H1 (cell line): ENCODE measurements around the gene NUP210L. TPM values are rescaled to one million over a fixed set of nuclear protein-coding genes. Genes with fewer than 3 reads are reported as not detected.

ENCODE experiments used
- CTCF ChIA-PET: fragments of 300-600 bp; sonication (Branson Sonifier 250); formaldehyde crosslinking; loops from one replicate; lab custom pipeline; 2021; ENCODE audit not compliant: partially characterized antibody; lab: Charles Lee
- POLR2A ChIA-PET: fragments of 300-600 bp; sonication (Branson Sonifier 250); formaldehyde crosslinking; loops from one replicate; lab custom pipeline; 2021; ENCODE audit warnings: inconsistent platforms; ENCODE audit not compliant: partially characterized antibody; lab: Charles Lee
- DNase-seq, 2 experiments: peaks; one replicate each; pipeline versions ENCODE4 v3.0.0 to v3.0.0-alpha.2; 2010 to 2022; ENCODE audit warnings: low spot score in 2 of 2, low read depth in 1 of 2, mixed read lengths in 1 of 2
- FAIRE-seq: peaks from 2 replicates; lab custom pipeline; 2011; peaks lifted over from hg19 to GRCh38; lab: Jason Lieb, UNC
- H2AFZ ChIP-seq: 2 replicates; pipeline ENCODE4 v1.8.1; 2012; ENCODE audit warnings: low read length, inconsistent platforms
- H2AK5ac ChIP-seq: 2 replicates; pipeline ENCODE4 v1.6.1; 2013; ENCODE audit warnings: low read depth, low read length
- H2BK120ac ChIP-seq: replicated peaks from 2 replicates; pipeline ENCODE3; 2013; ENCODE audit warnings: low read depth, low read length, inconsistent platforms
- H2BK12ac ChIP-seq: 2 replicates; pipeline ENCODE4 v1.6.1; 2013; ENCODE audit warnings: low read depth, low read length
- H2BK15ac ChIP-seq: 2 replicates; pipeline ENCODE4 v1.6.1; 2013; ENCODE audit warnings: low read length
- H2BK20ac ChIP-seq: 2 replicates; pipeline ENCODE4 v1.6.1; 2013; ENCODE audit warnings: low read length
- H2BK5ac ChIP-seq: 2 replicates; pipeline ENCODE4 v1.6.1; 2013; ENCODE audit warnings: low read depth, low read length
- H3K14ac ChIP-seq: 2 replicates; pipeline ENCODE4 v1.6.1; 2013; ENCODE audit warnings: inconsistent platforms; ENCODE audit not compliant: insufficient read length
- H3K18ac ChIP-seq: 2 replicates; pipeline ENCODE4 v1.6.1; 2013; ENCODE audit warnings: low read length; ENCODE audit errors: extremely low read depth
- H3K23ac ChIP-seq: 2 replicates; pipeline ENCODE4 v1.6.1; 2013; ENCODE audit warnings: inconsistent platforms; ENCODE audit not compliant: insufficient read length
- H3K23me2 ChIP-seq: 2 replicates; pipeline ENCODE4 v1.6.1; 2013; ENCODE audit warnings: low read depth, low read length
- H3K27ac ChIP-seq: 2 replicates; pipeline ENCODE4 v1.6.1; 2011; ENCODE audit warnings: low read depth, low read length, inconsistent platforms
- H3K27me3 ChIP-seq, 4 experiments: replicated peaks in 1 of 4; 1 replicate in 1 of 4; 2 replicates in 3 of 4; pipeline versions ENCODE4 v1.6.1 to v1.8.1; 2011 to 2013; ENCODE audit warnings: low read length in 3 of 4, mild to moderate bottlenecking in 3 of 4, inconsistent platforms in 2 of 4, mixed read lengths in 2 of 4, moderate library complexity in 1 of 4; ENCODE audit not compliant: control insufficient read depth in 3 of 4, insufficient read depth in 3 of 4; ENCODE audit errors: extremely low read depth in 1 of 4
- H3K36me3 ChIP-seq, 4 experiments: 2 replicates each; pipeline versions ENCODE4 v1.6.1 to v1.8.1; 2011 to 2013; ENCODE audit warnings: mild to moderate bottlenecking in 4 of 4, low read length in 3 of 4, moderate library complexity in 2 of 4, control low read depth in 1 of 4, inconsistent platforms in 1 of 4; ENCODE audit not compliant: insufficient read depth in 4 of 4, control insufficient read depth in 2 of 4
- H3K4ac ChIP-seq: replicated peaks from 2 replicates; pipeline ENCODE3; 2013; ENCODE audit warnings: low read length, low read depth, mixed read lengths, inconsistent platforms; ENCODE audit not compliant: insufficient read length
- H3K4me1 ChIP-seq, 4 experiments: replicated peaks in 1 of 4; 1 replicate in 1 of 4; 2 replicates in 3 of 4; pipeline versions ENCODE4 v1.6.1 to v1.8.1; 2011 to 2013; ENCODE audit warnings: low read length in 3 of 4, inconsistent platforms in 2 of 4, mixed read lengths in 1 of 4; ENCODE audit not compliant: insufficient read depth in 4 of 4, control insufficient read depth in 3 of 4
- H3K4me2 ChIP-seq, 2 experiments: 2 replicates each; pipeline versions ENCODE4 v1.6.1 to v1.8.1; 2011 to 2013; ENCODE audit warnings: low read depth in 2 of 2, low read length in 2 of 2, control low read depth in 1 of 2, inconsistent platforms in 1 of 2, mild to moderate bottlenecking in 1 of 2; ENCODE audit not compliant: insufficient read depth in 1 of 2
- H3K4me3 ChIP-seq, 4 experiments: fragments of 200-600, 300-600 bp in 1 of 4; sonication (generic), shearing (Covaris generic), sonication (Bioruptor Twin) in 1 of 4; 2 replicates each; pipeline versions ENCODE4 v1.5.1 to v1.8.1; 2011 to 2016; ENCODE audit warnings: low read length in 4 of 4, low read depth in 3 of 4, control low read depth in 2 of 4, inconsistent platforms in 2 of 4, mild to moderate bottlenecking in 2 of 4, mixed read lengths in 1 of 4, moderate library complexity in 1 of 4; ENCODE audit not compliant: insufficient read depth in 2 of 4; ENCODE audit errors: extremely low read depth in 1 of 4
- H3K56ac ChIP-seq: replicated peaks from 2 replicates; pipeline ENCODE3; 2013; ENCODE audit warnings: low read depth, mild to moderate bottlenecking, mixed read lengths, low read length, inconsistent platforms; ENCODE audit not compliant: insufficient read length
- H3K79me1 ChIP-seq: 2 replicates; pipeline ENCODE4 v1.6.1; 2013; ENCODE audit warnings: low read depth, low read length, control low read depth
- H3K79me2 ChIP-seq, 2 experiments: 2 replicates each; pipeline versions ENCODE4 v1.6.1 to v1.8.1; 2012 to 2013; ENCODE audit warnings: low read length in 2 of 2, mild to moderate bottlenecking in 2 of 2, inconsistent platforms in 1 of 2; ENCODE audit not compliant: insufficient read depth in 2 of 2, control insufficient read depth in 1 of 2
- H3K9ac ChIP-seq, 4 experiments: replicated peaks in 1 of 4; 1 replicate in 1 of 4; 2 replicates in 3 of 4; pipeline versions ENCODE4 v1.6.1 to v1.8.1; 2011 to 2013; ENCODE audit warnings: low read depth in 3 of 4, low read length in 3 of 4, control low read depth in 2 of 4, mild to moderate bottlenecking in 2 of 4, moderate library complexity in 2 of 4, inconsistent platforms in 1 of 4; ENCODE audit errors: extremely low read depth in 1 of 4
- H3K9me3 ChIP-seq, 2 experiments: 2 replicates each; pipeline versions ENCODE4 v1.6.1 to v1.8.1; 2012 to 2013; ENCODE audit warnings: mild to moderate bottlenecking in 2 of 2, moderate library complexity in 2 of 2, control low read depth in 1 of 2, inconsistent platforms in 1 of 2, low read depth in 1 of 2, low read length in 1 of 2, mixed read lengths in 1 of 2; ENCODE audit not compliant: insufficient read depth in 2 of 2
- H4K20me1 ChIP-seq, 2 experiments: replicated peaks in 1 of 2; 2 replicates each; pipeline versions ENCODE3 to v1.8.1; 2011 to 2013; ENCODE audit warnings: inconsistent platforms in 2 of 2, low read length in 2 of 2, mild to moderate bottlenecking in 1 of 2; ENCODE audit not compliant: insufficient read depth in 2 of 2, control insufficient read depth in 1 of 2
- H4K5ac ChIP-seq: 2 replicates; pipeline ENCODE4 v1.6.1; 2013; ENCODE audit warnings: low read length, low read depth, mixed read lengths, inconsistent platforms; ENCODE audit not compliant: insufficient read length
- H4K8ac ChIP-seq: 2 replicates; pipeline ENCODE4 v1.8.0; 2013; ENCODE audit warnings: mild to moderate bottlenecking, moderate library complexity, low read length, inconsistent platforms; ENCODE audit not compliant: insufficient read depth; ENCODE audit errors: extremely low read depth
- H4K91ac ChIP-seq: replicated peaks from 2 replicates; pipeline ENCODE3; 2013; ENCODE audit warnings: low read length, mixed read lengths, inconsistent platforms; ENCODE audit not compliant: insufficient read length
- JUN ChIP-seq: IDR thresholded peaks from 2 replicates; pipeline ENCODE4 v1.6.1; 2011; ENCODE audit warnings: low read depth, mild to moderate bottlenecking, improper control_type of control experiment, low read length
- NANOG ChIP-seq: IDR thresholded peaks from 2 replicates; pipeline ENCODE4 v1.6.1; 2011; ENCODE audit warnings: low read length, low read depth, mild to moderate bottlenecking, inconsistent platforms; ENCODE audit not compliant: insufficient read depth, poor library complexity, severe bottlenecking
- SAP30 ChIP-seq: fragments of 300-600 bp; sonication (generic); IDR thresholded peaks from 2 replicates; pipeline ENCODE4 v1.7.1; 2012; ENCODE audit warnings: low read length, moderate library complexity, mild to moderate bottlenecking, inconsistent platforms; ENCODE audit not compliant: insufficient read depth, insufficient replicate concordance
- WGBS, 2 experiments: shearing (Covaris generic) in 1 of 2; methylation state at CpG; one replicate each; pipeline versions ENCODE4 v1.1.6 to v1.1.7; 2013 to 2015; ENCODE audit warnings: low lambda C conversion rate in 2 of 2, mixed read lengths in 2 of 2, inconsistent platforms in 1 of 2, low coverage in 1 of 2, missing lambda C conversion rate in 1 of 2; ENCODE audit not compliant: insufficient replicate concordance in 2 of 2, insufficient coverage in 1 of 2, insufficient read length in 1 of 2; ENCODE audit errors: extremely low coverage in 1 of 2, missing lambda C conversion rate in 1 of 2; 5-methylcytosine and 5-hydroxymethylcytosine counted together
- polyA plus RNA-seq, 7 experiments: library from polyadenylated mRNA; depleted of rRNA in 3 of 7; stranded (reverse) in 5 of 7; unstranded in 2 of 7; fragments of >200 nt in 5 of 7; fragments of 200-250 nt in 2 of 7; gene quantifications; 1 replicate in 5 of 7; 2 replicates in 1 of 7; 4 replicates in 1 of 7; pipeline versions ENCODE4 v1.2.1 to v1.2.3, GENCODE V29; 2011 to 2013; ENCODE audit warnings: missing spikeins in 2 of 7, mixed read lengths in 2 of 7
- total RNA-seq: library from RNA; stranded (reverse); fragmentation: NEBNext Ultra II Directional; extraction: Animal tissue kit (Norgen Biotek cat#: 25700); gene quantifications from 2 replicates; pipeline ENCODE4 v1.2.1, GENCODE V29; 2021

Gene NUP210L
- total and polyA plus RNA-seq, 2 of the 8 experiments (the other 6 are each of a cell fraction or from before 2014, with no cell fraction given) = not detected

GRCh38 chr1:153945131-153945794, 209.6 kb downstream of the NUP210L start:
- Histone ChIP-seq H4K91ac (peak overlapping the region; percentile 39), H2AFZ (no peak overlapping the region), H2BK5ac (peak overlapping the region; percentile 4; the same call in 1 of the 2 replicates), H3K27me3 (no peaks in the 10 kb centered on the region), H2BK12ac (no peak overlapping the region), H2BK120ac (no peak overlapping the region), H3K23ac (no peak overlapping the region), H3K18ac (0 out of 2 replicates have a peak overlapping the region, but pooled peaks have one; percentile 48), H4K20me1 (peaks cover 2 to 3% of the 10 kb centered on the region in 2 experiments), H2AK5ac (no peak overlapping the region), H3K79me1 (no peaks in the 10 kb centered on the region), H4K5ac (peak overlapping the region; percentile 10), H3K4me3 (peak overlapping the region; percentile 79 to 87 (median 80)), H3K9ac (peak overlapping the region in 3 of 4 experiments; percentile 22 to 79 (median 65); a peak in 6 of 7 replicates), H3K27ac (no peak overlapping the region), H3K56ac (no peak overlapping the region), H3K4ac (no peak overlapping the region), H2BK15ac (no peak overlapping the region), H3K23me2 (peaks cover 6% of the 10 kb centered on the region; the same call in 1 of the 2 replicates), H3K4me2 (peak overlapping the region; percentile 69 to 89), H3K79me2 (peaks cover 0 to 18% of the 10 kb centered on the region in 2 experiments; a peak in 2 of 4 replicates), H3K36me3 (peaks cover 6 to 23% (median 17%) of the 10 kb centered on the region in 4 experiments; a peak in 4 of 8 replicates), H2BK20ac (no peak overlapping the region), H3K14ac (no peak overlapping the region), H4K8ac (no peak overlapping the region; the same call in 1 of the 2 replicates), H3K9me3 (no peaks in the 10 kb centered on the region), H3K4me1 (peaks cover 0 to 5% (median 2%) of the 10 kb centered on the region in 4 experiments; a peak in 2 of 7 replicates)
- TF ChIP-seq JUN = no peak
- TF ChIP-seq SAP30 = peak; percentile 21
- no peak for TF ChIP-seq NANOG
- POLR2A ChIA-PET = interaction anchor here (0.7 to 11.4 kb wide), 12 partner anchors 11 to 148 kb away, joined by 3 to 75 read pairs (median 35); partner anchors contain the start of genes CREB3L4, CRTC2, GATAD2B and JTB
- DNase-seq = no peak
- WGBS, 2 experiments = 64% methylated on average over 10 of the region's 12 CpGs; no CpG with 5 or more reads in 1 of the 2 experiments
- CTCF ChIA-PET = interaction anchor here (0.6 to 4.2 kb wide), 14 partner anchors 10 to 434 kb away, joined by 3 to 31 read pairs (median 4); partner anchors contain the start of genes CREB3L4 and CRTC2
- no peak for FAIRE-seq
